OCI-LY3 (cell line): ENCODE results near the gene PAPOLB.

ENCODE experiments used
- H2AFZ ChIP-seq: fragments of 200-600, 300-600 bp; shearing (Covaris generic); 2 replicates; pipeline ENCODE4 v1.6.0; 2014; ENCODE audit warnings: antibody characterized with exemption, low read depth, low read length
- H3K27ac ChIP-seq: fragments of 200-600, 300-600 bp; sonication (generic); 2 replicates; pipeline ENCODE4 v1.5.1; 2014; ENCODE audit warnings: mild to moderate bottlenecking, low read length, moderate library complexity, mixed read lengths
- H3K27me3 ChIP-seq: fragments of 200-600, 300-600 bp; sonication (generic); 2 replicates; pipeline ENCODE4 v1.6.1; 2014; ENCODE audit warnings: low read depth, low read length, mixed read lengths
- H3K36me3 ChIP-seq: fragments of 200-600, 300-600 bp; sonication (generic); replicated peaks from 2 replicates; pipeline ENCODE3; 2014; ENCODE audit warnings: low read depth, low read length, mixed read lengths
- H3K4me1 ChIP-seq: fragments of 300-600, 200-600 bp; sonication (generic); 2 replicates; pipeline ENCODE4 v1.6.1; 2014; ENCODE audit warnings: low read length, mixed read lengths
- H3K4me2 ChIP-seq: fragments of 200-600, 300-600 bp; sonication (generic); 2 replicates; pipeline ENCODE4 v1.6.1; 2014; ENCODE audit warnings: low read length, mixed read lengths
- H3K4me3 ChIP-seq: fragments of 300-600, 200-600 bp; sonication (generic); 2 replicates; pipeline ENCODE4 v1.5.1; 2014; ENCODE audit warnings: antibody characterized with exemption, mild to moderate bottlenecking, low read length, moderate library complexity
- H3K79me2 ChIP-seq: fragments of 300-600, 200-600 bp; shearing (Covaris generic); 2 replicates; pipeline ENCODE4 v1.6.1; 2014; ENCODE audit warnings: mild to moderate bottlenecking, low read length, mixed read lengths
- H3K9ac ChIP-seq: fragments of 300-600, 200-600 bp; shearing (Covaris generic); 2 replicates; pipeline ENCODE4 v1.6.0; 2014; ENCODE audit warnings: mild to moderate bottlenecking, low read length, moderate library complexity
- H3K9me3 ChIP-seq: fragments of 200-600, 300-600 bp; shearing (Covaris generic); 2 replicates; pipeline ENCODE4 v1.6.1; 2014; ENCODE audit warnings: low read length, mixed read lengths; ENCODE audit not compliant: insufficient read depth
- H4K20me1 ChIP-seq: fragments of 200-600, 300-600 bp; sonication (generic); 2 replicates; pipeline ENCODE4 v1.6.1; 2016; ENCODE audit warnings: low read length, mixed read lengths; ENCODE audit not compliant: insufficient read depth
- CTCF ChIP-seq: fragments of 200-600, 300-600 bp; sonication (generic); IDR thresholded peaks from 2 replicates; pipeline ENCODE4 v1.5.1; 2014; ENCODE audit warnings: antibody characterized with exemption, low read length, low read depth
- EZH2phosphoT487 ChIP-seq: fragments of 200-600 bp; shearing (Covaris generic); IDR thresholded peaks from 2 replicates; pipeline ENCODE4 v1.6.1; 2018; ENCODE audit warnings: antibody characterized with exemption, mixed run types, low read depth

Gene PAPOLB

DNA sequence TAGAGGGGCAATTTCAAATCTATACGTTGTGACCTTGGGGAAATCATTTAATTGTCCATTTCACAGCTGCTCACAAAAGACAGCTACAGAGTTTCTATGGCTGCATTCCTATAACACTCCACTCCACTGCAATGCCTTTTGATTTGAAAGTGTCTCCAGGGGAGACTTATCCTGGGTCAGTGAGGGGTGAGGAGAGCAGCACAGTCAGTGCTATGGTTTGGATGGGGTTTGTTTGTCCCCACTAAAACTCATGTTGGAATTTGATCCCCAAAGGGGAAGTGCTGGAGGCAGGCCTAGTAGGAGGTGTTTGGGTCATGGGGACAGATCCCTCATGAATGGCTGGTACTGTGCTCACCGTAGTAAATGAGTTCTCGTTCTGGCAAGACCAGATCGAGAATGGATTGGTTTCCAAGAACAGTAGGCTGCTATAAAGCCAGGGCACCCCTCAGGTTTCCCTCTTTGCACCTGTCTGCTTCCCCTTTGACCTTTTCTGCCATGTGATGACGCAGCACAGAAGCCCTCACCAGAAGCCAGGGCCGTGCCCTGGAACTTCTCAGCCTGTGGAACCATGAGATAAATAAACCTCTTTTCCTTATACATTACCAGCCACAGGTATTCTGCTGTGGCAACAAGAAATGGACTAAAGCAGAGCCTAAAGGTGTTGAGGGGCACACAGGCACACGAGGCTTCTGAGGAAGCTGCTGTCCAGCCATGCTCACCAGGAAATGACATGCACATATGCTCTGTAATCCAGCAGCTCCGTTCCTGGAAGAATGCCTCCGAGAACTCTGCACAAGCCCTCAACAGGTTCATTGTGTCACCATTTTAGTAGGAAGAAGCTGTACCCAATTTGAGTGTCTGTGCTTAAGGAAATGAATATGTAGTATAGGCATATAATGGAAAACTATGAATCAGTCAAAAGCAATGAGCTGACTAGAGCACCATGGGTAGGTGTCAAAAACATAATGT is 5.0 kb upstream of the PAPOLB start:
- no peak overlapping the region for H3K27ac ChIP-seq
- H3K4me3 ChIP-seq, result no peak overlapping the region
- no peak overlapping the region for H3K4me2 ChIP-seq
- TF ChIP-seq EZH2phosphoT487 (no peak), CTCF (no peak)
- no peaks in the 10 kb centered on the region for H4K20me1 ChIP-seq
- no peaks in the 10 kb centered on the region for H3K27me3 ChIP-seq
- H3K79me2 ChIP-seq, result no peaks in the 10 kb centered on the region
- H3K36me3 ChIP-seq, result no peaks in the 10 kb centered on the region
- H3K9me3 ChIP-seq, result no peaks in the 10 kb centered on the region
- H2AFZ ChIP-seq, result no peak overlapping the region
- H3K4me1 ChIP-seq, result no peaks in the 10 kb centered on the region
- H3K9ac ChIP-seq, result no peak overlapping the region

GRCh38 chr7:4862156-4862555 is 326 bp upstream of the PAPOLB start:
- Histone ChIP-seq H3K9me3 (no peaks in the 10 kb centered on the region), H3K9ac (no peak overlapping the region)
- TF ChIP-seq CTCF (no peak), EZH2phosphoT487 (no peak)

DNA sequence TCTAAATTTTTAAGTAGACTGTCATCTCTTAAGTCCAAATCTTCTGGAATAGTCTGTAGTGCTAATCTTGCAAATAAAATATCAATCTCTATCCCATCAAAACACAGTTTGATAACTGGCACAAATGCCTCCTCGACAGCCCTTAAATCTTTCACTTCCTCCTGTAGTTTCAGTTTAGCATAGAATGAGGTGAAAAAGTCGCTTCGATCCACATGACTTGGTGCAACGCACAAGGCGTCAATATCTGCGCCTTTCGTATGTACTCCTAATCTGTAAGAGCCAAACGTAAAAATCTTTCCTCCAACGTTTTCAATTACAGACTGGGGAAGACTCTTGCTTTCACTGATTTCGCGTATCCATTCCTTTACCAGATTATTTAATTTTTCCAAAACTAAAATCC is 603 bp downstream of the PAPOLB start:
- H3K27ac ChIP-seq, result no peak overlapping the region
- H3K9ac ChIP-seq, result no peak overlapping the region
- no peaks in the 10 kb centered on the region for H3K4me1 ChIP-seq
- no peaks in the 10 kb centered on the region for H3K79me2 ChIP-seq
- no peaks in the 10 kb centered on the region for H3K36me3 ChIP-seq
- peaks cover 4% of the 10 kb centered on the region; the same call in 1 of the 2 replicates for H3K27me3 ChIP-seq
- H3K4me2 ChIP-seq, result no peak overlapping the region
- no peaks in the 10 kb centered on the region for H4K20me1 ChIP-seq
- H2AFZ ChIP-seq, result no peak overlapping the region
- no peaks in the 10 kb centered on the region for H3K9me3 ChIP-seq
- TF ChIP-seq CTCF (no peak), EZH2phosphoT487 (no peak)
- no peak overlapping the region for H3K4me3 ChIP-seq

More at GRCh38 chr7:4862156-4862555, 326 bp upstream of the PAPOLB start:
- Histone ChIP-seq H3K79me2 (no peaks in the 10 kb centered on the region), H3K36me3 (no peaks in the 10 kb centered on the region), H3K4me2 (no peak overlapping the region), H3K27me3 (peaks cover 4% of the 10 kb centered on the region; the same call in 1 of the 2 replicates), H3K4me1 (no peaks in the 10 kb centered on the region), H4K20me1 (no peaks in the 10 kb centered on the region), H2AFZ (no peak overlapping the region), H3K27ac (no peak overlapping the region), H3K4me3 (no peak overlapping the region)

DNA sequence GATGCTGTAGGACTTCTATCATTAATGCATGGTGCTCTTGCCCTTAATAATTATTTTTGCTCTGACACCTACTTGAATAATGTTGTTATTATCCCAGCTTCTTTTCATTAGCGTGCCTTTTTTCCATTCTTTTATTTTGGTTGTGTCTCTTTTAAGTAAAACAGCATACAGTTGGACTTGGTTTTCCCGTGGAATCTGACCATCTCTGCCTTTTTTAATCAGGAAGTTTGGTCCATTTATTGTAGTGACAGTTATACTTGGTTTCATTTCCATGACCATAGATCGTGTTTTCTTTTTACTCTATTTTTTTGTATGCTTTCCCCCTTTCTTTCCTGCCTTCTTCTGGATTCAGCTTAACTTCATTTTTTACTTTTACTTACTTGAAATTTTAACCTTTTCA is 4.6 kb downstream of the PAPOLB start:
- H3K36me3 ChIP-seq, result no peaks in the 10 kb centered on the region
- H3K4me2 ChIP-seq, result no peak overlapping the region
- no peaks in the 10 kb centered on the region for H3K79me2 ChIP-seq
- no peak overlapping the region for H3K4me3 ChIP-seq
- no peaks in the 10 kb centered on the region for H4K20me1 ChIP-seq
- no peak overlapping the region for H3K9ac ChIP-seq
- H3K27me3 ChIP-seq, result peaks cover 4% of the 10 kb centered on the region; the same call in 1 of the 2 replicates
- H3K9me3 ChIP-seq, result no peaks in the 10 kb centered on the region
- no peak overlapping the region for H3K27ac ChIP-seq
- H3K4me1 ChIP-seq, result no peaks in the 10 kb centered on the region
- no peak overlapping the region for H2AFZ ChIP-seq
- TF ChIP-seq CTCF (no peak), EZH2phosphoT487 (no peak)
